HL-60/S4 treated with phorbol 12-myristate 13-acetate at 8.2 ng/mL for 4 days and 3 days (cell line): ENCODE results near the gene DROSHA.

ENCODE experiments used
- in situ Hi-C: fragments of 300-500 bp; cut with MboI; formaldehyde crosslinking; loops from 2 replicates; pipeline ENCODE4 v1.15.0; 2022; ENCODE audit warnings: low sequenced_read_pairs

Gene DROSHA

GRCh38 chr5:31530541-31531265 lies 1.2 kb downstream of the DROSHA start:
- in situ Hi-C loops = loop anchor here (25.0 kb wide), 1 partner anchor 1932 kb away; no protein-coding TSS in a partner anchor

DNA sequence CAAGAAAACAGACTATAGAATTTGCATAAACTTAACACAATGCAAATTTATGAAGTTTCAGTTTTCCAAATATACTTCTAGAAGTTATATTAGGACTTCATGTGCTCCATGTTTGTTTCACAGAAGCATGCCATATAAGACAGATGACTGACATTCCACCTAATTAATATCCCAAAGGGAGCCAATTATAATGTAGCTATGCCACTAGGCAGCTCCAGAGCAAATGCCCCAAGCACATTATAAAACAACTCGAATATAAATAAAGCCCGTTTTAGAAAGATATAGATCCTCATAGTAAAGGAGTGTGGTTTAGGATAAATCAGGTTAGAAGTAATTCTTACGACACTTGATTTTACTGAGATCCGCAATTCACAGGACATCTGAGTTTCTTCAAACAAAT lies 8.9 kb downstream of the DROSHA start:
- in situ Hi-C loops = no loop called here

DNA sequence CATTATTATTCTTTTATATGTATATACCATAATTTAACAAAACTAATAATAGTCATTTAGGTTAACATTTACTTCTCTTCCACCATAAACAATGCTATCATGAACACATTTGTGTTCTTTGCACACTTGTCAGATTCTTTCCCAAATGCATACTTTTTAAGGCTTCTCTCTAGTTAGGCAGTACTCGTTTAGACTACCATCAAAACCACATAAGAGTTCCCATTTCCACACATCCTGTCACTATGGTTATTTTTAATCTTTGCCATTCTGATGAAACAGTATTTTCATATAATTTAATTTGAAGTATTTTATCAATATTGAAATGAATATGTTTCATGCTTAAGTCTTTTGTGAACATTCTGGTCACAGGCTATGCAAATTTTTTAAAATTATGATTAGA lies 15.1 kb downstream of the DROSHA start:
- in situ Hi-C loops = no loop called here

- in situ Hi-C loops = no loop called here
These were observed 20.6 kb downstream of the DROSHA start for GRCh38 chr5:31511305-31511704.

DNA sequence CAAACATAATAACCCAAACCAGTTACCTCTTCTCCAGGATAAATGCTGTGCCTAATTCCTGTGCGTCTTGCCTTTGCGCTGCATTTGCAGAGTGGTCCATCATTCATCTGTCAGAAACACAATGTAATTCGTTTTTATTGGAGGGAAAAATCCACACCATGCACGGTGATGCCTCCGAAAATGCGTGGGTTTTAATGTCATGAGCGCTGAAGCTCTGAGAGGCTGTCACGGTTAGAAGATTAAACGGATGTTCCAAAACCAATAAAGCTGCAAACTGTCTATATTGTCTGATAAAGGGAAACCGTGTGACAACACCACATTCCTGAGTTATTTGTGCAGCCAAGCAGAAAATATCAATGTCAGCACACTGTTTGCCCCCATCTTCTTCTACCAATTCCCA lies 27.4 kb downstream of the DROSHA start:
- in situ Hi-C loops = no loop called here

DNA sequence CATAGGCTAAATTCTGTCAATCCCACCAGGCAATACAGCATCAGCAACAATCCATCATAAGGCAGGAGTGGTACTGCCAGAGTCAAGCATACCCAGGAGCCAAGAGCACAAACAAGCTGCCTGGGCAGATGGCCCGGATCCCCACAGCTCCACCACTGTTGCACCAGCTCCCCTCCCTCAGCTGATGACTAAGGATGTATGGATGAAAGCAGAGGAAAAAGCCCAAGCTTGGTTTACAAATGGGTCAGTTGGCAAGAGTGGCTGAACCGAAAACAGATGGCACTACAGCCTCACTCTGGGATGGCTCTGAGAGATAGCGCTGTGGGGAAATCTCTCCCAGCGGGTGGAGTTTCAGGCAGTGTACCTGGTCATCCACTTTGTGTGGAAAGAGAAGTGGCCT lies 29.4 kb downstream of the DROSHA start:
- in situ Hi-C loops = no loop called here

DNA sequence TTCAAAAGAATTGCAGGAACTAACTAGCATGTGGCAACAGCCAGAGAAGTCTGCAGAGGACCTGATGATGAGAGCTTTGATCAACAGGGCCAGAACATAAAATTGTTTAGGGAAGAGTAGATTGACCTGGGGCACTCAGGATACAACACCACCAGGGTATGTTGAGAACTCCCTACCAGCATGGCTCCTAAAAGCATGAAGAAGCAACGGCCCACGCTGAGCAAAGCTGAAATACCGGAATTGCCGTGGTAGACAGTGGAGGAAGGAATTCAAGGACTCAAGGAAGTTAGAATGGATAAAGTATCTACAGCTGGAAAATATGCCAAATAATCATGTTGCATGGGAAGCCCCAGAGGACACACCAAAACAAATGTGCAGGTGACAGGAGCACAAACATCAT lies 31.6 kb downstream of the DROSHA start:
- in situ Hi-C loops = no loop called here

DNA sequence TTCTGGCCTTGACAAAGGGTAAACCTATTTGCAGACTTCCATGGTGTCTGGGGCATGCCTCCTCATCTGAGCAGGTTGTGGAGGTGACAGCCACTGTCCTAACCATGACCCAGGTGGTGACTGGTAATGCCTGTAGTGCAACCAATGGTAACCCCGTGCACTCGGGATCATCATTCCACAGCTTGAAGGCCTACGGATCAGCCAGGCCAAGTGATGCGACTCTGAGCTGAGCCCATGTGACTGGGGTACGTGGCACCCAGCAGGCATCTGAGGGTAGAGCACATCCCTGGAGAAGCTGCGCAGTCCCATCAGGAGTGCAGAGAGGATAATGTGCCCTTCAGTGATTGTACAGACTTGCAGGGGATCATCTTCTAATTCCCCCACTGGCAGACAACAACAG lies 35.0 kb downstream of the DROSHA start:
- in situ Hi-C loops = no loop called here

DNA sequence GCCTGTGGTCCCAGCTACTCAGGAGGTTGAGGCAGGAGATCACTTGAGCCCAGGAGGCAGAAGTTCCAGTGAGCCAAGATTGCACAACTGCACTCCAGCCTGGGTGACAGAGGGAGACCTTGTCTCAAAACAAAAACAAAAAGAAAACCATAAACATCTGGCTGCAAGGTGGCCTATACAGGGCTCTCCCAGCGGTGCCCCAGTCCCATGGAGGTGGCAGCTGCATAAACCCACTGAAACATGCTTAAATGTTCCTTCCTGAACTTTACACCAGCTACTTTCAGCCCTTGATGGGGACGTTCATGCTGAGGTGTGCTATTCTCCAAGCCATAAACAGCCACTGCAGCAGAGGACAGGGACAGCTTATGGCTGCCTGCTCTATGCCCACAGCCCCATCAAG lies 35.6 kb downstream of the DROSHA start:
- in situ Hi-C loops = no loop called here

DNA sequence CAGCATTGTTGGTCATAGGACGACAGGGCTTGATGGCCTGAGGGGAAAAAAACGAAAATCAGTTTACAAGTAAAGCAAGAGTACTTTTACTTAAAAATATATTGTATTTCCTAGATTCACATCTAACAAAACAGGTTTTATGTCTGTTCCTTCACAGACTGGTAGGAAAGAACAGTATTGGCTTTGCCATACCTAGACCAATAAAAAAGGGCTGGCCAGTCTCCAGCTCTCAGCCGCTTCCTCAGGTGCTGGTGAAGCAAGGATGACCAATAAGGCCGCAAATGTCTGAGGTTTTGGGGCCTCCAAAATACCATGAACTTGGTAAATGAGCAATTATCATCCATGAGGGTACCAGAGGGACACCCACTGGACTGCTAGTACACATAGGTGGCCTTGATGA lies 36.6 kb downstream of the DROSHA start:
- in situ Hi-C loops = no loop called here

- in situ Hi-C loops = no loop called here
These were observed 39.0 kb downstream of the DROSHA start for GRCh38 chr5:31492869-31493268.

DNA sequence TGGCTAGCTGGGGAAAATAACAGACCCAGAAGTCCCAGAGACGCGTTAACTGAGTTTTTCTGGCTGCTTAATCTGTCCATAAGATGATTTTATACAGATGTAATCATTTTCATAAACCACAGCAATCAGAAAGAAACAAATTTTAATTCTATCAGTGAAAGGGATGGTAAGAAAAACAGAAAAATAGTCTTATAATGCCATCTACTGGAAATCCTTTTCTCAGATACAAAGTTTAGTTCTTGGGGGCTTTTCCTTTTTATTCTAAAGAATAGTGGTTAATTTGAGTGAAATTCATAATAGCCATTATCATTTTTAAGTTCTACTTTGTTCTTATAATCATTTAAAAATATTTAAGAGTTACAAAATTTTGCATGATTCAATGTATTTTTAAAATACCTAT lies 44.4 kb downstream of the DROSHA start:
- in situ Hi-C loops = no loop called here

DNA sequence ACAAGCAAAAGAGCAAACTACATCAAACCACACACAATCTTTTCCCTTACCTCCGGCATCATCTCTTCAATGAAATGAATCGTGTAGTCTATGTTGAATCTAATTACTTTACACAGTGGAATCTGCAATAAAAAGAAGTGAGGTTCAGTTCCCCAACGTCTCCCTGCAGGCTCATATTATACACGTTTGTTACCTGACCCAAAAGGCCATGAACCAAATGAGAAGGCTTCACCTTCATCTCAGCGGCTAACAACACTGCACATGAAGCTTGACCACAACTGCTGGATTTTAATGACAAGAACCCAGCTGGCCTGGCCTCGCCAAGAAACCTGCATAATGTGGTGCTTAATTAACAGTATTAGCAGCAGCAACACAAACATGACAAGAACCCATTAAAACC lies 45.5 kb downstream of the DROSHA start:
- in situ Hi-C loops = no loop called here

- in situ Hi-C loops = no loop called here
These were observed 46.3 kb downstream of the DROSHA start for GRCh38 chr5:31485376-31486207.

DNA sequence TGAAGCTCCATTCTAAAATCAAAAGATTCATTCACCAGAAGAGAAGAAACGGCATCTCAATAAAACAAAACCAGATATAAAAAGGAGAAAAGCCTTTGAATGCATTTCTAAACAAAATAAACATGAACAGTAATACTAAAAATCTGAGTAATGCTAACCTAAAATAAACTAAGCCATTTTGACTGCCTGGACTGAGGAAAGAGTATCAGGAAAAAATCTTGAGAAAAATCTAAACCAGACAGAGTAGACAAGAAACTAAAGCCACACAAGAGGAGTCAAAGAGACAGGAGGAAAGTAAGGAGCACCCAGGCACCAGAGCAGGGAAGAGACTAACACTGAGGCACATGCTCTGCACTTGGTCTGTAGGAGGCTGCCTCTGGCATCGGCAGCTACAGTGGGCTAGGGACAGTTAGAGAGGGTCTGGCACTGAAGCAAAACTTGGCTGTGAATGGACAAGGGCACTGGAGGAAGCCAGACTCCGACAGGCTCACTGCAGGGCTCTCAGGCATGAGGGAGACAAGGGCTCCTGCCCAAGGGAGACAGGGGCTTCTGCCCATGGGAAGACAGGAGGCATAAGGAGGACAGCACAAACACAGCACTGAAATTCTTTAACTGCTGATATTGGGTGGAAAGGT lies 50.2 kb downstream of the DROSHA start:
- in situ Hi-C loops = no loop called here

GRCh38 chr5:31479706-31480105 lies 52.2 kb downstream of the DROSHA start:
- in situ Hi-C loops = no loop called here

- in situ Hi-C loops = no loop called here
These were observed 53.0 kb downstream of the DROSHA start for GRCh38 chr5:31478901-31479300.

GRCh38 chr5:31477971-31478370 lies 53.9 kb downstream of the DROSHA start:
- in situ Hi-C loops = no loop called here

DNA sequence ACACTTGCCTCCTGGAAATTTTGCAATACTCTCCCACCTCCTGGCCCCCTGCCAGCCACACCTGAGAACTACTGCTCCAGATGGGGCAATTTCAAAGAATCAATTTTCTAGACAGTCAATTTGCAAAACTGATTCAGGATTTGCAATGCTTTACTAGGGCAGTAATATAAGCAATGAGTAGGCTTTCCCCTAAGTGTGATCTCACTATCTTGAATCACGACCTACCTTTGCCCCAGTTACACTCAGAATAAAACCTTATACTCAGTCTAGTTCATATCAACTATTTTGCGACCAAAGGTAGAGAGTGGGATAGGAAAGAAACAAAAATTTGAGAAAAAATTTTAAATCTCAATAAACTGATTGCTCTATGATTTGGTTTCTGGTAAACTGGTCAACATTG lies 54.4 kb downstream of the DROSHA start:
- in situ Hi-C loops = no loop called here

- in situ Hi-C loops = no loop called here
These were observed 55.2 kb downstream of the DROSHA start for GRCh38 chr5:31476738-31477141.

- in situ Hi-C loops = no loop called here
These were observed 60.0 kb downstream of the DROSHA start for GRCh38 chr5:31471916-31472315.

DNA sequence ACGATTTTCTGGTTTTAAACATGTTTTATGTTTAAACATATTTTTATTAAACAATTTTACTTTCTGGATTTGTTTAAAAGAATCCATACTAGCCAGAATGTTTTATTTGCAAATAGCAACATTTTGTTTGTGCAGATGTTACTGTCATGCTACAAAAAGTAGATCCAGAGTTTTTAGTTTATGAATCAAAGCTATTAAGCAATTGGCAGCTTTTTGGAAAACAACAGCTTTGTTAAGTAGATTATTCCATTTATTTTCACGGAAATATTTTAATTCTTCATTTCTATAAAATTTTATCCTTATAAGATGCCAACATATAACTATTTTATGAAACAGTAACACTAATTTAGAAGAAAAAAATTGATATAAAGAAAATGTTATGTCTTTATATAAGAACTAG lies 60.9 kb downstream of the DROSHA start:
- in situ Hi-C loops = no loop called here
